ENCODE measurements around the gene PDZD2.

DNA sequence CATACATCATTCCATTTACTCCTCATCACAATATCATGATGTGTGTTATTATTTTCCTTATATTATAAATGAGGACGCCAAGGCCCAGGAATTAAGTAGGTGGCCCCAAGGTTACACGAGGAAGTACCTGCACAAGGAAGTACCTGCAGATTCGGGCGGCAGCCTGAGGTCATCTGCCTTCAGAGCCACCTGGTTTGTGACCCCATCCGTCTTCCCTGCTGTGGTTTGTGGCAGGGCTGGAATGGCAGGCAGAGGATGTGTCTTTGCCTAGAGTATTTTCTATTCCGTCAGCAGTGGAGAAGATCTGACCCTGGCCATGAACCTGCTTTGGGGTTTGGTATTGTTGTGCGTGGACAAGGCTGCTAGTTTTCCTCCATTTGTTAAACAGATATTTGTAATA, 59.7 kb downstream of the PDZD2 start:
- TF ChIP-seq, protein P1, sequence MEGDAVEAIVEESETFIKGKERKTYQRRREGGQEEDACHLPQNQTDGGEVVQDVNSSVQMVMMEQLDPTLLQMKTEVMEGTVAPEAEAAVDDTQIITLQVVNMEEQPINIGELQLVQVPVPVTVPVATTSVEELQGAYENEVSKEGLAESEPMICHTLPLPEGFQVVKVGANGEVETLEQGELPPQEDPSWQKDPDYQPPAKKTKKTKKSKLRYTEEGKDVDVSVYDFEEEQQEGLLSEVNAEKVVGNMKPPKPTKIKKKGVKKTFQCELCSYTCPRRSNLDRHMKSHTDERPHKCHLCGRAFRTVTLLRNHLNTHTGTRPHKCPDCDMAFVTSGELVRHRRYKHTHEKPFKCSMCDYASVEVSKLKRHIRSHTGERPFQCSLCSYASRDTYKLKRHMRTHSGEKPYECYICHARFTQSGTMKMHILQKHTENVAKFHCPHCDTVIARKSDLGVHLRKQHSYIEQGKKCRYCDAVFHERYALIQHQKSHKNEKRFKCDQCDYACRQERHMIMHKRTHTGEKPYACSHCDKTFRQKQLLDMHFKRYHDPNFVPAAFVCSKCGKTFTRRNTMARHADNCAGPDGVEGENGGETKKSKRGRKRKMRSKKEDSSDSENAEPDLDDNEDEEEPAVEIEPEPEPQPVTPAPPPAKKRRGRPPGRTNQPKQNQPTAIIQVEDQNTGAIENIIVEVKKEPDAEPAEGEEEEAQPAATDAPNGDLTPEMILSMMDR (IDR thresholded peaks at IDR 0.05; ENCODE audit: borderline replicate concordance, extremely low read depth, low read length, poor library complexity, severe bottlenecking): no peak
- no peak for TF ChIP-seq EZH2 (IDR thresholded peaks at IDR 0.05; ENCODE audit: borderline replicate concordance, low read depth, low read length, severe bottlenecking)
